GM23248 (cell line): ENCODE data around the gene PIBF1. TPM values are rescaled to one million over a fixed set of nuclear protein-coding genes. Genes with fewer than 3 reads are reported as not detected.

Experiments
- DNase-seq: peaks from one replicate; pipeline ENCODE4 v3.0.0-alpha.2; 2015
- H2AFZ ChIP-seq: fragments of 200-600 bp; sonication (generic); 2 replicates; pipeline ENCODE4 v1.6.1; 2016; ENCODE audit warnings: antibody characterized with exemption
- H3F3A ChIP-seq: fragments of 200-600 bp; sonication (generic); 2 replicates; pipeline ENCODE4 v1.6.1; 2016; ENCODE audit warnings: mild to moderate bottlenecking, antibody characterized with exemption, mixed run types; ENCODE audit not compliant: insufficient read depth
- H3K27ac ChIP-seq: fragments of 200-600 bp; sonication (generic); 2 replicates; pipeline ENCODE4 v1.5.1; 2016; ENCODE audit warnings: mild to moderate bottlenecking
- H3K27me3 ChIP-seq: fragments of 200-600 bp; sonication (generic); replicated peaks from 2 replicates; pipeline ENCODE4 v1.6.1; 2016; ENCODE audit warnings: mild to moderate bottlenecking; ENCODE audit not compliant: insufficient read depth
- H3K36me3 ChIP-seq: fragments of 200-600 bp; sonication (generic); 2 replicates; pipeline ENCODE4 v1.6.1; 2016; ENCODE audit warnings: low read depth, mild to moderate bottlenecking
- H3K4me1 ChIP-seq: fragments of 200-600 bp; sonication (generic); 2 replicates; pipeline ENCODE4 v1.6.1; 2016; ENCODE audit warnings: mild to moderate bottlenecking; ENCODE audit not compliant: insufficient read depth
- H3K4me2 ChIP-seq: fragments of 200-600 bp; sonication (generic); one replicate; pipeline ENCODE4 v1.6.1; 2016; ENCODE audit warnings: mild to moderate bottlenecking; ENCODE audit not compliant: unreplicated experiment
- H3K4me3 ChIP-seq: fragments of 200-600 bp; sonication (generic); 2 replicates; pipeline ENCODE4 v1.5.1; 2016; ENCODE audit warnings: mild to moderate bottlenecking
- H3K79me2 ChIP-seq: fragments of 200-600 bp; sonication (generic); 2 replicates; pipeline ENCODE4 v1.6.1; 2016; ENCODE audit warnings: mild to moderate bottlenecking; ENCODE audit not compliant: insufficient read depth
- H3K9ac ChIP-seq: fragments of 200-600 bp; sonication (generic); 2 replicates; pipeline ENCODE4 v1.6.1; 2016; ENCODE audit warnings: mild to moderate bottlenecking
- H3K9me2 ChIP-seq: fragments of 200-600 bp; sonication (generic); 2 replicates; pipeline ENCODE4 v1.6.1; 2016; ENCODE audit warnings: mixed run types, mild to moderate bottlenecking, moderate library complexity; ENCODE audit not compliant: insufficient read depth
- H3K9me3 ChIP-seq: fragments of 200-600 bp; sonication (generic); one replicate; pipeline ENCODE4 v1.6.1; 2017; ENCODE audit warnings: low read depth
- H4K20me1 ChIP-seq: fragments of 200-600 bp; sonication (generic); 2 replicates; pipeline ENCODE4 v1.6.0; 2016; ENCODE audit not compliant: insufficient read depth
- EZH2 ChIP-seq: fragments of 200-600 bp; sonication (generic); IDR thresholded peaks from 2 replicates; pipeline ENCODE4 v1.6.1; 2018; ENCODE audit warnings: antibody characterized with exemption, mild to moderate bottlenecking; ENCODE audit not compliant: insufficient read depth, poor library complexity, severe bottlenecking
- EZH2phosphoT487 ChIP-seq: fragments of 200-600 bp; sonication (generic); IDR thresholded peaks from 2 replicates; pipeline ENCODE4 v1.6.1; 2018; ENCODE audit warnings: antibody characterized with exemption, moderate library complexity, mild to moderate bottlenecking, low read depth; ENCODE audit not compliant: insufficient read depth
- WGBS, 2 experiments: methylation state at CpG; one replicate each; pipeline ENCODE4 v1.1.6; 2015 to 2017; ENCODE audit warnings: low lambda C conversion rate in 2 of 2, low coverage in 1 of 2; ENCODE audit errors: missing lambda C conversion rate in 2 of 2; 5-methylcytosine and 5-hydroxymethylcytosine counted together
- in situ Hi-C: fragments of 300-500 bp; cut with MboI; formaldehyde crosslinking; loops from 2 replicates; pipeline ENCODE4 v1.15.0; 2020
- polyA plus RNA-seq: library from polyadenylated mRNA; unstranded; fragments of >200 nt; fragmentation: Nextera tagmentation; extraction: Ambion mirVana; gene quantifications from 2 replicates; pipeline ENCODE4 v1.2.1, GENCODE V29; 2016
- small RNA-seq: library from RNA; depleted of rRNA; stranded (forward); fragments of <200 nt; gene quantifications from one replicate; pipeline ENCODE3, GENCODE V24; 2014; ENCODE audit warnings: low read depth, low replicate concordance
- total RNA-seq: library from RNA; depleted of rRNA; stranded (reverse); fragments of >200 nt; shearing (Covaris generic); gene quantifications from 2 replicates; pipeline ENCODE4 v1.2.3, GENCODE V29; 2014; rRNA removed

PIBF1 gene
- total and polyA plus RNA-seq, 2 experiments from 2014 or later = 15.2 to 17.0 TPM

- H3K4me3 ChIP-seq = no peak overlapping the region
- H3K27ac ChIP-seq = no peak overlapping the region
- H3K79me2 ChIP-seq = 0 out of 2 replicates have a peak, but pooled peaks cover 12% of the 10 kb centered on the region
- no peak overlapping the region for H3K4me2 ChIP-seq
- 82 to 89% methylated on average over 3 of the region's 3 CpGs for WGBS, 2 experiments
- H3K36me3 ChIP-seq = no peaks in the 10 kb centered on the region
- in situ Hi-C loops = loop anchor here (25.0 kb wide), 1 partner anchor 649 kb away; no protein-coding TSS in a partner anchor
- H3K9ac ChIP-seq = no peak overlapping the region
- no peaks in the 10 kb centered on the region for H3K9me3 ChIP-seq
- no peaks in the 10 kb centered on the region for H3K9me2 ChIP-seq
- peaks cover 15% of the 10 kb centered on the region for H3F3A ChIP-seq
- DNase-seq = no peak
- peaks cover 3% of the 10 kb centered on the region; the same call in 1 of the 2 replicates for H4K20me1 ChIP-seq
- TF ChIP-seq EZH2phosphoT487 (no peak), EZH2 (no peak)
- no peak overlapping the region for H2AFZ ChIP-seq
- peaks cover 14% of the 10 kb centered on the region for H3K4me1 ChIP-seq
- H3K27me3 ChIP-seq = no peaks in the 10 kb centered on the region
Observed at GRCh38 chr13:73063166-73063565, 281.2 kb downstream of the PIBF1 start.

- H3K4me2 ChIP-seq = no peak overlapping the region
- H4K20me1 ChIP-seq = peaks cover 3% of the 10 kb centered on the region; the same call in 1 of the 2 replicates
- H3K9me2 ChIP-seq = no peaks in the 10 kb centered on the region
- H3K36me3 ChIP-seq = no peaks in the 10 kb centered on the region
- in situ Hi-C loops = loop anchor here (25.0 kb wide), 1 partner anchor 647 kb away; no protein-coding TSS in a partner anchor
- no peak for DNase-seq
- WGBS, 2 experiments = 52 to 58% methylated on average over 2 of the region's 2 CpGs
- H3K27me3 ChIP-seq = no peaks in the 10 kb centered on the region
- peaks cover 20% of the 10 kb centered on the region for H3K4me1 ChIP-seq
- no peak overlapping the region for H3K4me3 ChIP-seq
- no peak overlapping the region for H3K27ac ChIP-seq
- H3K79me2 ChIP-seq = 0 out of 2 replicates have a peak, but pooled peaks cover 12% of the 10 kb centered on the region
- H3K9me3 ChIP-seq = no peaks in the 10 kb centered on the region
- H2AFZ ChIP-seq = no peak overlapping the region
- peaks cover 15% of the 10 kb centered on the region for H3F3A ChIP-seq
- TF ChIP-seq EZH2 = no peak
- no peak overlapping the region for H3K9ac ChIP-seq
Observed at GRCh38 chr13:73065036-73065435, 283.1 kb downstream of the PIBF1 start.

GRCh38 chr13:73065665-73066340, 283.9 kb downstream of the PIBF1 start:
- H3K9me2 ChIP-seq = no peaks in the 10 kb centered on the region
- H3K4me1 ChIP-seq = peaks cover 15% of the 10 kb centered on the region; the same call in 1 of the 2 replicates
- no peaks in the 10 kb centered on the region for H3K9me3 ChIP-seq
- 95 to 97% methylated on average over 7 of the region's 7 CpGs for WGBS, 2 experiments
- H4K20me1 ChIP-seq = peaks cover 3% of the 10 kb centered on the region; the same call in 1 of the 2 replicates
- no peaks in the 10 kb centered on the region for H3K36me3 ChIP-seq
- no peak overlapping the region for H3K9ac ChIP-seq
- H3K27ac ChIP-seq = no peak overlapping the region
- H3F3A ChIP-seq = peaks cover 8% of the 10 kb centered on the region
- TF ChIP-seq EZH2 = no peak
- no peak for TF ChIP-seq EZH2phosphoT487
- H3K4me3 ChIP-seq = no peak overlapping the region
- no peak for DNase-seq
- no peak overlapping the region for H3K4me2 ChIP-seq
- in situ Hi-C loops = loop anchor here (25.0 kb wide), 1 partner anchor 646 kb away; no protein-coding TSS in a partner anchor
- no peak overlapping the region for H2AFZ ChIP-seq
- H3K79me2 ChIP-seq = 0 out of 2 replicates have a peak, but pooled peaks cover 9% of the 10 kb centered on the region
- no peaks in the 10 kb centered on the region for H3K27me3 ChIP-seq

Small RNA genes within 50 kb of the gene (small RNA-seq; reads per million reads assigned to genes)
- not detected for gene RNU6-79P

Other genes with a start within 250 kb of the PIBF1 start
- 27.2 and 31.1 TPM in 2 replicates for gene MZT1, start 54.5 kb upstream of the PIBF1 start, total RNA-seq
- gene MZT1, start 54.5 kb upstream of the PIBF1 start, polyA plus RNA-seq = 22.9 and 24.3 TPM in 2 replicates
- 4.9 and 7.2 TPM in 2 replicates for gene BORA, start 54.2 kb upstream of the PIBF1 start, total RNA-seq
- gene BORA, start 54.2 kb upstream of the PIBF1 start, polyA plus RNA-seq = 4.4 and 5.5 TPM in 2 replicates
- 28.2 and 31.0 TPM in 2 replicates for gene DIS3, start 233 bp upstream of the PIBF1 start, total RNA-seq
- gene DIS3, start 233 bp upstream of the PIBF1 start, polyA plus RNA-seq = 17.3 and 18.9 TPM in 2 replicates